Mucosa of rectum (tissue), 2 donors: ENCODE measurements around the gene GPR101.
A peak's percentile ranks its signal among the peaks of the same experiment; 100 is the strongest.

Experiments
- H3K27ac ChIP-seq, 2 donors: one replicate each; pipeline ENCODE4 v1.7.0; 2013; ENCODE audit warnings: inconsistent platforms in 2 of 2, low read depth in 2 of 2, low read length in 2 of 2
- H3K27me3 ChIP-seq, 2 donors: one replicate each; pipeline ENCODE4 v1.7.0; 2013; ENCODE audit warnings: low read length in 2 of 2; ENCODE audit not compliant: control insufficient read depth in 2 of 2, insufficient read depth in 2 of 2
- H3K36me3 ChIP-seq, 2 donors: one replicate each; pipeline ENCODE4 v1.7.0; 2013; ENCODE audit warnings: low read length in 2 of 2; ENCODE audit not compliant: control insufficient read depth in 2 of 2, insufficient read depth in 2 of 2
- H3K4me1 ChIP-seq, 2 donors: one replicate each; pipeline ENCODE4 v1.7.0; 2013; ENCODE audit warnings: low read length in 2 of 2, mild to moderate bottlenecking in 1 of 2; ENCODE audit not compliant: control insufficient read depth in 2 of 2, insufficient read depth in 2 of 2
- H3K4me3 ChIP-seq, 2 donors: one replicate each; pipeline ENCODE4 v1.7.0; 2013; ENCODE audit warnings: low read length in 2 of 2
- H3K9ac ChIP-seq, 2 donors: one replicate each; pipeline ENCODE4 v1.7.0; 2013; ENCODE audit warnings: low read length in 2 of 2, low read depth in 1 of 2, mild to moderate bottlenecking in 1 of 2
- H3K9me3 ChIP-seq, 2 donors: one replicate each; pipeline ENCODE4 v1.7.0; 2013; ENCODE audit warnings: low read length in 2 of 2; ENCODE audit not compliant: control insufficient read depth in 2 of 2
- donor health status: healthy.
- donor health status: Normal muscosa, but diverticular disease.

The GPR101 gene

DNA sequence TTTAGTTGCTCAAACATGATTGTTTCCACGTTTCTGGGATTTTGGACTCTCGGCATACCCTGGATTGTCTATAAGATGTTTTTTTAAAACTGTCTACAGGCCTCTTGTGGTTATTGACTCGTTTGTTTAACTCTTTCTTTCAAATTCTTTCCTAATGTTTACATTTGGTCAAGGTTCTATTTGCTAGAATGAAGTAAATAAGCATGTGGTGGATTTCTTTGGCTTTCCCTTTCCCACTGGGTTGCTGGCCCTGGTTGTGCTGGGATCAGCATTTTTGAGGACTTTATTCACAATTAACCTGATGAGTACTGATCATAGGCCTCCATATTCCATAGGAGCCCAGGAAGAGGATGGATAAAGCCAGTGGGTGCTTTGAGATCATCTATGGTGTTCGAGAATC is 11.1 kb upstream of the GPR101 start:
- H3K36me3 ChIP-seq, result no peaks in the 10 kb centered on the region
- no peak overlapping the region for H3K27ac ChIP-seq
- no peaks in the 10 kb centered on the region for H3K4me1 ChIP-seq
- no peak overlapping the region for H3K9ac ChIP-seq
- no peaks in the 10 kb centered on the region for H3K27me3 ChIP-seq
- no peak overlapping the region for H3K4me3 ChIP-seq
- no peaks in the 10 kb centered on the region for H3K9me3 ChIP-seq

DNA sequence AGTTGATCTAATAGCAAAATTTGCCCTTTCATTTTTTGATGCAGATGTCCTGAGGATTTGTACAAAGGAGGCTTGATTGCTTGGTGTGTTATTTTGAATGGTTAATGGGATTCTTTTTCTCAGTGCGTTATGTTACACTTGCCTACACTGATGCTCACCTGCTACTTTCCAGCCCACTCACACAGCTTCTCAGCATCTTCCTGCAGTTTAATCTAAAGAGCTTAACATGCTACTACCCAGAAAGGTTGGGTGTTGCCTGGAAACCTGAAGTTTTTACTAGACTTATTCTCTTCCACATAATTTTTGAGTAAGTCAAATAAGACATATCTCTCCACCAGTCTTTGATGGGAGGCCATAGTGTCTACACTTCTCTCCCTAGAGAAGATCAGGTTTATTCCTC is 9.9 kb upstream of the GPR101 start:
- Histone ChIP-seq H3K4me1 (no peaks in the 10 kb centered on the region), H3K27ac (no peak overlapping the region), H3K4me3 (no peak overlapping the region), H3K9ac (no peak overlapping the region), H3K36me3 (no peaks in the 10 kb centered on the region), H3K9me3 (no peaks in the 10 kb centered on the region), H3K27me3 (no peaks in the 10 kb centered on the region)

DNA sequence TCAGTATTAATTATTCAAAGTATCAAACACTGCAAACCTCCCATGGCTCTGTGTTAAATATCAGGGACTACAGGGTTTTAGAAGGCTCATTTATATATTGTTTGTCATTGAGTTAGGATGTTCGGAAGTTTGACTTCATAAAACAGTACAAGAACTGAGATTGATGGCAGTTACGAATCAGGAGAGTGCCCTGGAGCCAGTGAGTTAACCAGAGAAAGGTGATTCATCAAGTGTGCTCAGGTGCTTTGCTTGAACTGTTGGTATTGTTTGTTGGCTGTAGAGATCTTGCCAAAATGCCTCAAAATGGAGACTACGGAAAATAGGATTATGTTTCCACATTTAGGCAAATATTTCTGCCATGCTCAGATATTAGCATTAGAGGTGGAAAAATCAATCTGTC is 7.5 kb upstream of the GPR101 start:
- Histone ChIP-seq H3K27me3 (peaks cover 0 to under 1% of the 10 kb centered on the region in 2 donors), H3K36me3 (no peaks in the 10 kb centered on the region)

DNA sequence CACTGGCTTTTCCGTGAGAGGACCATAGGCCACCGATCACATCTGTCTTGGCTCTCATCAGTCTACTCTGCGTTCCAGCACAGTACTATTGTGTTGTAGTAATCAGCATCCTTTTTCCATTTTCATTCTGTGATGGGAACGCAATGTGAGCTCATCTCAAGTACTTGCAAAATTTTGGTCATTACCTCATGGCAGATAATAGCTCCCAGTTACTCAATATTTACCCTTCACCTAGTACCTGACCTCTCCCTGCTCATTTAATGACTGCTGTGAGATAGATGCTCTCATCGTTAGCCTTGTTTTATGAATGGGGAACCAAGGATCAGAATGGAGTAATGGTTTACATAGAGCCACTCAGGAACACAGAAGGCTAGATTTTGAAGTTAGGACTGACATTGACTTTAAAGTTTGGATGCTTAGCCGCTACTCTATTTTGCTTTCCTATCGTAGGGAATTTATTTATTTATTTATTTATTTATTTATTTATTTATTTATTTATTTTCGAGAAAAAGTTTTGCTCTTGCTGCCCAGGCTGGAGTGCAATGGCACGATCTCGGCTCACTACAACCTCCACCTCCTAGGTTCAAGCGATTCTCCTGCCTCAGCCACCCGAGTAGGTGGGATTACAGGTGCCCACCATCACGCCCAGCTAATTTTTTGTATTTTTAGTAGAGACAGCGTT is 6.5 kb upstream of the GPR101 start:
- H3K4me1 ChIP-seq, result no peaks in the 10 kb centered on the region

More for the DNA sequence above, 7.5 kb upstream of the GPR101 start:
- H3K4me1 ChIP-seq, result no peaks in the 10 kb centered on the region
- H3K4me3 ChIP-seq, result no peak overlapping the region
- no peaks in the 10 kb centered on the region for H3K9me3 ChIP-seq
- no peak overlapping the region for H3K27ac ChIP-seq
- H3K9ac ChIP-seq, result no peak overlapping the region

DNA sequence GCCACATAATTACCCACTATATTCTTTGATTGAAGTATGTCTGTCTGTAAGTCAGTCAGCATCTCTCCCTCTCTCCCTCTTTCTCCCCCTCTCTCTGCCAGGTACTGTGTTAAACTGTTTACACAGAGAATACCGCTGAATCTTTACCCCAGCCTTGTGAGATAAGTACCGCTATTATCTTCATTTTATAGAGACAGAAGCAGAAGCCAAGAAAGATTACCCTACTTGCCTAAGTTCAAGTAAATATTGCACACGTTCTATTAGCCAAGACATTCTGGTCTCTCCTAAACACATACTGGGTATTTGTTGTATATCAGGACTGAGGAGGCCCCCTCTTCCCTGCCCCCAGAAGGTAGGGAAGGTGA is 695 bp upstream of the GPR101 start:
- no peaks in the 10 kb centered on the region for H3K36me3 ChIP-seq
- H3K9ac ChIP-seq, result no peak overlapping the region
- no peaks in the 10 kb centered on the region for H3K4me1 ChIP-seq

More for the DNA sequence above, 6.5 kb upstream of the GPR101 start:
- no peak overlapping the region for H3K27ac ChIP-seq
- no peak overlapping the region for H3K9ac ChIP-seq
- H3K27me3 ChIP-seq, result peaks cover under 1 to 7% of the 10 kb centered on the region in 2 donors
- no peaks in the 10 kb centered on the region for H3K36me3 ChIP-seq
- no peak overlapping the region for H3K4me3 ChIP-seq
- H3K9me3 ChIP-seq, result no peaks in the 10 kb centered on the region

DNA sequence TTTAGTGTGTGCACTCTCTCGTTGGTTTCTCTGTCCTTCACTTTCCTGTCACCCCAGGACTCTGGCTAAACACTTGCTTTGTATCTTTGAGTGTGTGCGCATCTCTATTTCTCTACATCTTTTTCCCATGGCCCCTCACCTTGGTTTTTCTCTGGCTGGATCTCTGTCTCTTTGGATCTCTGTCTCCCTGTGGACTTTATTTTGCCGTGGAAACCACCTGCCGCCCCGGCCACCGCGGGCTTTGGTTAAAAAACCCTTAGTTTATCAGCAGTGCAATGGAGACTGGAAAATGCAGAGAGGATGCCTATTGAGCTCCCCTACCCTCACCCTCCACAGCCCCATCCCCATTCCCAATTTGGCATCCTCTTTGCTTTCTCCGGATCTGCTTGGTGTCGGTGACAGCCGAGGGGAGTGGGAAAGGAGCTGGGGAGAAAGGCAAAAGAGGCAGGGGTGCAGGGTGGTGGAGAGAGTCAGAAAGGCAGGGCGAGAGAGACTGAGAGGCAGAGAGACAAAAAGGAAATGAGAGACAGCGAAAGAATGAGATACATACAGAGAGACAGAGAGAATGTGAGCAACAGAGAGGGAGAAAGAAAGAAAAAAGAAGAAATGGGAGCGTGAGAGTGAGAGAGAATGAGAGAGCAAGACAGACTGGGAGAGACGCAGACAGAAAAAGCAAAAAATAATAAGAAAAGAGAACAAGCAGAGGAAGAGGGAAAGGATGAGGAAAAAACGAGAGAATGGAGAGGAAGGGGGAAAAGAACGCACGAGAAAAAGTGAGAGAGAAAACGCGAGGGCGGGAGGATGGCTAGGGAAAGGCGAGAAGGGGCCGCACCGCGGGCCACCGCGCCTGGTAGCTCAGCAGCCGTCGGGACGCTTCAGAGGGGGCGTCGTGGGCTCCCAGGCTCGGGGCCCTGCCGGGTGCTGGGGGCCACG is 688 bp downstream of the GPR101 start:
- Histone ChIP-seq H3K4me1 (no peaks in the 10 kb centered on the region), H3K27ac (no peak overlapping the region), H3K36me3 (no peaks in the 10 kb centered on the region), H3K27me3 (peaks cover 33 to 40% of the 10 kb centered on the region in 2 donors), H3K9me3 (no peaks in the 10 kb centered on the region), H3K9ac (no peak overlapping the region), H3K4me3 (no peak overlapping the region)

More for the DNA sequence above, 695 bp upstream of the GPR101 start:
- Histone ChIP-seq H3K4me3 (no peak overlapping the region), H3K9me3 (no peaks in the 10 kb centered on the region), H3K27ac (no peak overlapping the region), H3K27me3 (peaks cover 33 to 40% of the 10 kb centered on the region in 2 donors)

DNA sequence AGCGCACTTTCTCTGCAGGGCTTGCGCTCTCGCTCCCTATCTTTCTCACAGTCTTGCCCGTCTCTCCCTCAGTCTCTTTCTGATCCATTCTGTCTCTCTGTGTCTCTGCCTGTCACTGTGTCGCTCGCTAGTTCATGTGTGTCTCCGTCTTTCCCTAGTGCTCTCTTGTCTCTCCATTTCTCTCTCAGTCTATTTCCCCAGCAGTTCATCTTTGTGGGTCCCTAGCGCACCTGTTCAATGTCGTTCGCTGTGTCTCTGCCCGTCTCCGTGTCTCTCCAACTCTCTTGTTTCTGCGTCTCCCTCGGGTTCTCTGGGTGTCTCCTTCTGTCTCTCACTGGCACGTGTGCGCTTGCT is 1.5 kb downstream of the GPR101 start:
- Histone ChIP-seq H3K27me3 (peaks cover 33 to 40% of the 10 kb centered on the region in 2 donors), H3K4me3 (peak overlapping the region in 1 of 2 donors; percentile 56), H3K9ac (no peak overlapping the region)

DNA sequence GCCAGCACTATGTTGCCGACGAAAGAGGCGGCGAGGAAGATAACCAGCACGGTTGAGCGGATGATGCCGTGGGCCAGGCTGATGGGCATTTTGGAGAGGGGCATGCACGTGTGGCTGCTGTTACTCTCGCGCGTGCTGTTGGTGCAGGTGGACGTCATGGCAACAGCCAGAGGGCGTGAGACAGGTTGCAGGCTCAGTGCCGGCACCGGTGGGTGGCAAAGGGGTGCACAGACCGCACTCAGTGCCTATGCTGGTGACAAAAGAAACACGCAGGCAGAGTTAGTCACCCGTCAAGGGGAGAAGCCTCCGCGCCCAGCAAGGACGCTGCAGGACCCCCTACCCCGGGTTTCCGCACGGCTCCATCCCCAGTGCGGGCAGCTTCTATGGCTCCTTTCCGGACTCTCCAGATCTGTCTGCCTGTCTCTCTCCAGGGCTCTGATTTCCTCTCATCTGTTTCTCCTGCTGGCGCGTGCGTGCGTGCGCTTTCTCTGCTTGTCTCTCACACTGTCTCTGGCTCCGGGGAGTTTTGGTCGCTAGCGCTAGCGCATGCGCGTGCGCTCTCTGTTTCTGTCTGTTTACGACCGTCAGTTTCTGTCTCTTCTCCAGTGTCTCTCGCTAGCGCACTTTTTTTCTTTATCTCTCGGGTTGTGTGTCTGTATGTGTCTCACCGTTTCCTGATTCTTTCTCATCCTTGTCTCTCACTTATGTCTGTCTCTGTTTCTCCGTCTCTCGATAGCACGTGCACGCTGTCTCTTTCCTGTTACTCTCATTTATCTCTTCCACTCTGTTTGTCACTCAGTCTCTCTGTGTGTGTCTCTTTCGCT is 2.1 kb downstream of the GPR101 start:
- Histone ChIP-seq H3K27me3 (peaks cover 33 to 41% of the 10 kb centered on the region in 2 donors), H3K9me3 (no peaks in the 10 kb centered on the region), H3K4me3 (peak overlapping the region; percentile 40 to 56), H3K36me3 (no peaks in the 10 kb centered on the region), H3K9ac (no peak overlapping the region), H3K27ac (no peak overlapping the region), H3K4me1 (no peaks in the 10 kb centered on the region)

More for the DNA sequence above, 1.5 kb downstream of the GPR101 start:
- Histone ChIP-seq H3K27ac (no peak overlapping the region), H3K36me3 (no peaks in the 10 kb centered on the region), H3K4me1 (no peaks in the 10 kb centered on the region), H3K9me3 (no peaks in the 10 kb centered on the region)

DNA sequence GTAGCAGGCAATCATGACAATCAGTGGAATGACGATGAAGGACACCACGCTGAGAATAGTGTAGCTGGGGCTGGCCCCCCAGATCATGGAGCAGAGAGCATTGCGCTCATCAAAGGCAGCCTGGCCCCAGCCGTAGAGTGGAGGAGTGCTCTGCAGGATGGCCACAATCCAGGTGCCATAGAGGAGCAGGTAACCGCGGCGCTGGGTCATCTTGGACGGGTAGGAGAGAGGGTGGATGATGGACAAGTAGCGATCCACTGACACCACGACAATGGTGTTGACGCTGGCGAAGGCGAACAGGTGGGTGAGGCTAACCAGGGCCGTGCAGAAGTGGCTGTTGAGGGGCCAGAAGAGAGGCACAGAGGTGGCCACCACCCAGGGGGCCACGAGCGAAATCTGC is 2.8 kb downstream of the GPR101 start:
- no peaks in the 10 kb centered on the region for H3K9me3 ChIP-seq
- no peaks in the 10 kb centered on the region for H3K4me1 ChIP-seq
- H3K4me3 ChIP-seq, result no peak overlapping the region
- H3K27ac ChIP-seq, result no peak overlapping the region
- no peak overlapping the region for H3K9ac ChIP-seq
- H3K36me3 ChIP-seq, result no peaks in the 10 kb centered on the region
- peaks cover 33 to 39% of the 10 kb centered on the region in 2 donors for H3K27me3 ChIP-seq
